BE2C (cell line): ENCODE results near the gene KCNC3.

Experiments
- DNase-seq: peaks from one replicate; pipeline ENCODE4 v3.0.0-alpha.2; 2020
- H3K27me3 ChIP-seq: fragments of 250-450 bp; sonication (Bioruptor Pico); 2 replicates; pipeline ENCODE4 v1.5.1; 2020; ENCODE audit warnings: mild to moderate bottlenecking
- H3K36me3 ChIP-seq: fragments of 250-450 bp; sonication (Bioruptor Pico); 2 replicates; pipeline ENCODE4 v1.5.1; 2020; ENCODE audit warnings: mild to moderate bottlenecking
- H3K4me1 ChIP-seq: fragments of 250-450 bp; sonication (Bioruptor Pico); 2 replicates; pipeline ENCODE4 v1.5.1; 2020
- H3K4me3 ChIP-seq: 2 replicates; pipeline ENCODE4 v1.5.1; 2011; ENCODE audit warnings: low read depth, low read length
- H3K9me3 ChIP-seq: fragments of 250-450 bp; sonication (Bioruptor Pico); 2 replicates; pipeline ENCODE4 v1.5.1; 2020
- TF ChIP-seq, protein P1 (sequence below): IDR thresholded peaks from 2 replicates; pipeline ENCODE4 v1.5.1; 2012; ENCODE audit warnings: mild to moderate bottlenecking, low read depth, low read length

The KCNC3 gene

DNA sequence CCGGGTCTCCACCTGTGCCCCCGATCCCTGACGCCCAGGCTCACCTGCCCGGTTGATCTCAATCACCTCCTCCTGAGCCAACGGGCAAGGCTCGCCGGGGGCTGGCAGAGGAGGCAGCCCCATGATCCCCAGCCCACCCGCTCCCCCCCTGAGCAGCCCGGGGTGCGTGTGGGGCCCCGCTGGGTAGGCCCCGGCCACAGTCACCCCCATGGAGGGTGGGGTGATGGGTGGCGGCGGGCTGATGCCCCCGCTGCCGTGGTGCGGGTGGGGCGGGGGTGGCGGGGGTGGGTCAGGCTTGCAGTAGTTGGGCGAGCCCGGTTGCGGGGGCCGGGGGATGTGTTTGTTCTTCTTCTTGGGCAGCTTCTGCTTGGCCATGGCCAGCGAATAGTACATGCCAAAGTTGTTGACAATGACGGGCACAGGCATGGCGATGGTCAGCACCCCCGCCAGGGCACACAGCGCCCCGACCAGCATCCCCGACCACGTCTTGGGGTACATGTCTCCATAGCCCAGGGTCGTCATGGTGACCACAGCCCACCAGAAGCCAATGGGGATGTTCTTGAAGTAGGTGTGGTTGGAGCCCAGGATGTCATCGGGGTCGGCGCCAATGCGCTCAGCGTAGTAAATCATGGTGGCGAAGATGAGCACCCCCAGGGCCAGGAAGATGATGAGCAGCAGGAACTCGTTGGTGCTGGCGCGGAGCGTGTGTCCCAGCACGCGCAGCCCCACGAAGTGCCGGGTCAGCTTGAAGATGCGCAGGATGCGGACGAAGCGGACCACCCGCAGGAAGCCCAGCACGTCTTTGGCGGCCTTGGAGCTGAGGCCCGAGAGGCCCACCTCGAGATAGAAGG is 6.0 kb downstream of the KCNC3 start:
- peaks cover 4% of the 10 kb centered on the region for H3K4me1 ChIP-seq
- no peaks in the 10 kb centered on the region for H3K36me3 ChIP-seq
- H3K9me3 ChIP-seq: no peaks in the 10 kb centered on the region
- H3K4me3 ChIP-seq: no peak overlapping the region
- no peak for DNase-seq
- TF ChIP-seq, protein P1, sequence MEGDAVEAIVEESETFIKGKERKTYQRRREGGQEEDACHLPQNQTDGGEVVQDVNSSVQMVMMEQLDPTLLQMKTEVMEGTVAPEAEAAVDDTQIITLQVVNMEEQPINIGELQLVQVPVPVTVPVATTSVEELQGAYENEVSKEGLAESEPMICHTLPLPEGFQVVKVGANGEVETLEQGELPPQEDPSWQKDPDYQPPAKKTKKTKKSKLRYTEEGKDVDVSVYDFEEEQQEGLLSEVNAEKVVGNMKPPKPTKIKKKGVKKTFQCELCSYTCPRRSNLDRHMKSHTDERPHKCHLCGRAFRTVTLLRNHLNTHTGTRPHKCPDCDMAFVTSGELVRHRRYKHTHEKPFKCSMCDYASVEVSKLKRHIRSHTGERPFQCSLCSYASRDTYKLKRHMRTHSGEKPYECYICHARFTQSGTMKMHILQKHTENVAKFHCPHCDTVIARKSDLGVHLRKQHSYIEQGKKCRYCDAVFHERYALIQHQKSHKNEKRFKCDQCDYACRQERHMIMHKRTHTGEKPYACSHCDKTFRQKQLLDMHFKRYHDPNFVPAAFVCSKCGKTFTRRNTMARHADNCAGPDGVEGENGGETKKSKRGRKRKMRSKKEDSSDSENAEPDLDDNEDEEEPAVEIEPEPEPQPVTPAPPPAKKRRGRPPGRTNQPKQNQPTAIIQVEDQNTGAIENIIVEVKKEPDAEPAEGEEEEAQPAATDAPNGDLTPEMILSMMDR: no peak
- H3K27me3 ChIP-seq: no peaks in the 10 kb centered on the region

DNA sequence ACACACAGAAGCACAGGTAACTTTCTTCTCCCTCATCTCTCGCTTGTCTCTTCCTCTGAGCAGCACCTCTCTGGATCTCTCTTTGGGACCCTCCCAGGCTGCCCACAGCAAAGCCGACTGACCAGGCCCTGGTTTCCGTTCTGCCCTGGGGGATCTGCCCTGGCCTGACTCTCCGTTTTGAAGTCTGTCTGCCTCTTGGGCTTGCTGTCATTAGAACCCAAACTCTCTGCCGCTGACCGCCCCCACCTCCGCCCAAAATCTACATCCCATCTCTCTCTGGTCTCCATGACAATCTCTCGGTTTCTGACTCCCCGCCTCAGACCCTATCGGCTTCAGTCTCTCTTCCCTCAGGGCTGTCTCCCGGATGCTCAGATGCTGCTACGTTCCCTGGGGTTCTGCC is 6.9 kb downstream of the KCNC3 start:
- Histone ChIP-seq H3K9me3 (no peaks in the 10 kb centered on the region), H3K4me1 (peaks cover 4% of the 10 kb centered on the region), H3K4me3 (no peak overlapping the region), H3K36me3 (no peaks in the 10 kb centered on the region), H3K27me3 (no peaks in the 10 kb centered on the region)
- TF ChIP-seq, protein P1: no peak
- no peak for DNase-seq

DNA sequence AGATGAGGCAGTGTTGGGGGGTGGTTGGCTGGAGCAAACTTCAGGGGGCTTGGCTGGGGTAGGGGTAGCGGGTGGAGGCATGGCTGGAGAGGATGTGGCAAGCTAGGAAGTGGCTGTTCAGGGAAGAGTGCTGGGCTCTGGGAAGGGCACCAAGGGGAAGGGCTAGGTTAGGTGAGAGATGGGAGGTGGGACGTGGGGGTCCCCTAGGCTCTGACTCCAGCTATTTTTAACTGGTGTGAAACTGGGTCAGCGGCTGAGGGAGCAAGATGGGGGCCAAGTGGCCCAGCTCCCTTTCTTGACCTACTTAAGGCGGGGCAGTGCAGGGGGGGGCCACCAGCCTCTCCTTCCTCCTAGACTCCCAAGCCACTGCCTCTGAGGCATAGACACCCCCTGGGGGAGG is 7.3 kb downstream of the KCNC3 start:
- Histone ChIP-seq H3K36me3 (no peaks in the 10 kb centered on the region), H3K4me1 (peaks cover 4% of the 10 kb centered on the region), H3K27me3 (no peaks in the 10 kb centered on the region), H3K9me3 (no peaks in the 10 kb centered on the region), H3K4me3 (no peak overlapping the region)
- TF ChIP-seq, protein P1: no peak
- DNase-seq: no peak

DNA sequence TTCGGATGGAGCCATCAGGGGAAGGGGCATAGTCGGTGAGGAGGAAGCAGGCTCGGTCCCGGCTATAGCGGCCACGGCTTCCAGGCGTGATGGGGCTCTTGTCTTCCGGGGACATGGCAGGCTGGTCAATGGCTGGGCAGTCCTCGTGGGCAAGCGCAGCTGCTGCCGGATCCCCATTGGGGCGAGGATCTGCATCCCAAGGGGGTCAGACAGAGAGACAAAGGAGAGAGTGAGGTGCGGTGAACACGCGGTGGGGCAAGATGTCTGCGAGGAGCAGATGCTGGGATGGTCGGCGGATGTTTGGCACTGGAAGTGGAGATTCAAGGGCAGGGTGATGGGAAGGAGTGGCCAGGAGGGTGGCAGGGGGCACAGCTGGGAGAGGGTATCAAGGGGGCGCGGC is 8.6 kb downstream of the KCNC3 start:
- H3K4me3 ChIP-seq: no peak overlapping the region
- H3K27me3 ChIP-seq: no peaks in the 10 kb centered on the region
- TF ChIP-seq, protein P1: no peak
- H3K4me1 ChIP-seq: peaks cover 4% of the 10 kb centered on the region
- H3K9me3 ChIP-seq: no peaks in the 10 kb centered on the region
- no peaks in the 10 kb centered on the region for H3K36me3 ChIP-seq
- DNase-seq: no peak

DNA sequence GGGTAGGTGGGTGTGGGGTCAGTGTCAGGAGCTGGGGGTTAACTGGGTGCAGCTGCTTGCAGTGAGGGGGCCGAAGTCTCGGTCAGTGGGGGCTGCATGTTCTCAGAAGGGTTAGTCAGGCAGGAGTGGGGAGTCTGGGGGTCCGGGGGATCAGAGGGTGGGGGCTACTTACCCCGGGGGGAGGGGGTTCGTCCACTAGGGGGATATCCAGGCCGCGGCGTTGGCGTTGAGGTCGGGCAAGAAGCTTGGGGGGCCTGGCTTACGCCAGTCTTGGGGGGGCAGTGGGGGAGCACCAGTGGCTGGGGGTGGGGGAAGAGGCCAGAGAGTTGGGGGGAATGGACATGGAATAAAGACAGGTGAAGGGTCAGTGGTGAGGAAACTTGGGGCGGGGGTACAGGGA is 9.1 kb downstream of the KCNC3 start:
- TF ChIP-seq, protein P1: no peak
- Histone ChIP-seq H3K4me1 (peaks cover 2% of the 10 kb centered on the region), H3K27me3 (peaks cover 1% of the 10 kb centered on the region; the same call in 1 of the 2 replicates), H3K36me3 (no peaks in the 10 kb centered on the region), H3K4me3 (no peak overlapping the region), H3K9me3 (no peaks in the 10 kb centered on the region)
- no peak for DNase-seq

DNA sequence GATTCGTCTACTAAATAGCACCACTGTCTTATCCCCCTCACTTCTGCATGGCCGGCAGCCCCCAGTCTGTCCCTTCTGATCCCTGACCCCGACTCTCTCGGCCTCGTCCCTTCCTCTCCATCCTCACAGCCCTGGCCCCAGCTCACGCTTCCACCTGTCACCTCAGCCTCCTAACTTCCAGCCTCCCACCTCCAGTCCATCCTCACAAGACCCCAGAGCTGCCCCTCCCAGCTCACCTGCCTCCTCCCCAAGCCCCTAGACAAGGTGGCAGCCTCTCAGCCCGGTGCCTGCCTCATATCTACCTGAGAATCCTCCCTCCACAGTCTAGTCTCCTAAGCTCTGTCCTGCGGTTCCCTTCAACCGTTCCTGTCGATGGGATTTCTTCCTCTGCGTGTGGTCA is 10.0 kb downstream of the KCNC3 start:
- peaks cover 8% of the 10 kb centered on the region for H3K27me3 ChIP-seq
- no peaks in the 10 kb centered on the region for H3K9me3 ChIP-seq
- no peak for DNase-seq
- no peaks in the 10 kb centered on the region for H3K36me3 ChIP-seq
- TF ChIP-seq, protein P1: no peak
- H3K4me1 ChIP-seq: no peaks in the 10 kb centered on the region
- H3K4me3 ChIP-seq: no peak overlapping the region
